ENCODE measurements around the gene IVL. TPM values are rescaled to one million over a fixed set of nuclear protein-coding genes. Genes with fewer than 3 reads are reported as not detected.

IVL gene
- total and polyA plus RNA-seq, 8 donors, result 0.02 TPM; not detected in 7

- DNase-seq, result no peak
- H3K4me3 ChIP-seq, result no peak overlapping the region
- no peak for FAIRE-seq
- WGBS, 2 donors, result 83 to 84% methylated on average over 7 of the region's 7 CpGs
- TF ChIP-seq CTCF (IDR thresholded peaks at IDR 0.05), result no peak
- H3K27ac ChIP-seq, result no peak overlapping the region
- H3K4me1 ChIP-seq, result no peaks in the 10 kb centered on the region
- ATAC-seq, result no peak
- no peaks in the 10 kb centered on the region for H3K36me3 ChIP-seq
- peaks cover 0 to 7% (median 0%) of the 10 kb centered on the region in 4 donors for H3K27me3 ChIP-seq
- intact Hi-C loops (cut with DNase I), result no loop called here
- H3K9me3 ChIP-seq, result no peaks in the 10 kb centered on the region
These were observed 3.5 kb upstream of the IVL start for GRCh38 chr1:152904688-152905440.

- FAIRE-seq (no peak), ATAC-seq (peak in 3 of 4 donors; percentile 32 to 78 (median 50)), DNase-seq (peak in 2 of 6 donors; percentile 22 to 28)
- H3K27ac ChIP-seq, result no peak overlapping the region
- peaks cover 0 to 7% (median 0%) of the 10 kb centered on the region in 4 donors for H3K27me3 ChIP-seq
- no peak overlapping the region for H3K4me3 ChIP-seq
- intact Hi-C loops (cut with DNase I), result no loop called here
- no peaks in the 10 kb centered on the region for H3K4me1 ChIP-seq
- TF ChIP-seq CTCF (IDR thresholded peaks at IDR 0.05), result no peak
- 16 to 20% methylated on average over 5 of the region's 5 CpGs for WGBS, 2 donors
- no peaks in the 10 kb centered on the region for H3K9me3 ChIP-seq
- no peaks in the 10 kb centered on the region for H3K36me3 ChIP-seq
These were observed 2.3 kb upstream of the IVL start for GRCh38 chr1:152906023-152906565.

GRCh38 chr1:152909206-152909605 lies 860 bp downstream of the IVL start:
- ATAC-seq (no peak), DNase-seq (no peak), FAIRE-seq (no peak)
- peaks cover 0 to 7% (median 0%) of the 10 kb centered on the region in 4 donors for H3K27me3 ChIP-seq
- H3K4me3 ChIP-seq, result no peak overlapping the region
- no peaks in the 10 kb centered on the region for H3K36me3 ChIP-seq
- H3K9me3 ChIP-seq, result no peaks in the 10 kb centered on the region
- TF ChIP-seq CTCF (IDR thresholded peaks at IDR 0.05), result no peak
- WGBS, 2 donors, result 81 to 85% methylated on average over 3 of the region's 3 CpGs
- H3K4me1 ChIP-seq, result no peaks in the 10 kb centered on the region
- intact Hi-C loops (cut with DNase I), result no loop called here
- H3K27ac ChIP-seq, result no peak overlapping the region

GRCh38 chr1:152912471-152912870 lies 4.1 kb downstream of the IVL start:
- intact Hi-C loops (cut with DNase I), result loop anchor here in 1 of 3 donors (5.0 kb wide), 1 partner anchor 285 kb away; no protein-coding TSS in a partner anchor
- DNase-seq (no peak), ATAC-seq (no peak), FAIRE-seq (no peak)
- no peak for TF ChIP-seq CTCF (IDR thresholded peaks at IDR 0.05)
- Histone ChIP-seq H3K36me3 (no peaks in the 10 kb centered on the region), H3K4me3 (no peak overlapping the region), H3K27me3 (peaks cover 0 to 7% (median 0%) of the 10 kb centered on the region in 4 donors), H3K4me1 (no peaks in the 10 kb centered on the region), H3K27ac (no peak overlapping the region), H3K9me3 (no peaks in the 10 kb centered on the region)
- WGBS, 2 donors, result 24 to 37% methylated on average over 1 of the region's 1 CpG

- TF ChIP-seq CTCF (IDR thresholded peaks at IDR 0.05), result no peak
- 36 to 40% methylated on average over 5 of the region's 5 CpGs for WGBS, 2 donors
- no peaks in the 10 kb centered on the region for H3K9me3 ChIP-seq
- intact Hi-C loops (cut with DNase I), result loop anchor here in 1 of 3 donors (5.0 kb wide), 1 partner anchor 284 kb away; no protein-coding TSS in a partner anchor
- no peak for FAIRE-seq
- H3K4me3 ChIP-seq, result no peak overlapping the region
- H3K27ac ChIP-seq, result no peak overlapping the region
- H3K4me1 ChIP-seq, result no peaks in the 10 kb centered on the region
- no peak for ATAC-seq
- no peaks in the 10 kb centered on the region for H3K36me3 ChIP-seq
- peaks cover 0 to 7% (median 0%) of the 10 kb centered on the region in 4 donors for H3K27me3 ChIP-seq
- DNase-seq, result no peak
These were observed 4.6 kb downstream of the IVL start for GRCh38 chr1:152912900-152913299.

Data from pancreas (tissue), 10 donors.